Nephron (organoid): ENCODE measurements around the gene MTUS2.

Experiments
- H3K27ac Mint-ChIP-seq, 3 experiments: 2 replicates each; pipeline ENCODE4 v1.8.0; 2020; ENCODE audit warnings: mixed read lengths in 3 of 3, mild to moderate bottlenecking in 2 of 3, moderate library complexity in 1 of 3
- H3K27me3 Mint-ChIP-seq: 2 replicates; pipeline ENCODE4 v1.8.0; 2021; ENCODE audit warnings: low read depth, mild to moderate bottlenecking, moderate library complexity, mixed read lengths
- H3K36me3 Mint-ChIP-seq: 2 replicates; pipeline ENCODE4 v1.8.0; 2020; ENCODE audit warnings: low read depth, mixed read lengths
- H3K4me1 Mint-ChIP-seq: 2 replicates; pipeline ENCODE4 v1.8.0; 2020; ENCODE audit warnings: mixed read lengths
- H3K4me3 Mint-ChIP-seq, 3 experiments: 2 replicates each; pipeline ENCODE4 v1.8.0; 2020; ENCODE audit warnings: mild to moderate bottlenecking in 3 of 3, mixed read lengths in 3 of 3, moderate library complexity in 2 of 3
- H3K9me3 Mint-ChIP-seq: 2 replicates; pipeline ENCODE4 v1.8.0; 2020; ENCODE audit warnings: mixed read lengths
- CTCF ChIP-seq, 3 experiments: fragments of 200-600 bp; sonication (generic); IDR thresholded peaks; one replicate each; pipeline ENCODE4 v1.5.0; 2021; ENCODE audit warnings: antibody characterized with exemption in 3 of 3; ENCODE audit not compliant: unreplicated experiment in 3 of 3

Gene MTUS2

GRCh38 chr13:29103065-29103800 lies 283.1 kb downstream of the MTUS2 start:
- Mint-ChIP-seq H3K9me3 (no peaks in the 10 kb centered on the region), H3K27me3 (no peaks in the 10 kb centered on the region), H3K27ac (no peak overlapping the region), H3K36me3 (no peaks in the 10 kb centered on the region), H3K4me1 (no peaks in the 10 kb centered on the region), H3K4me3 (no peak overlapping the region)
- no peak for TF ChIP-seq CTCF (IDR thresholded peaks at IDR 0.05; ENCODE audit: unreplicated experiment in 3 of 3)

- Mint-ChIP-seq H3K4me3 (no peak overlapping the region), H3K36me3 (no peaks in the 10 kb centered on the region), H3K27ac (no peak overlapping the region), H3K4me1 (no peaks in the 10 kb centered on the region), H3K27me3 (no peaks in the 10 kb centered on the region), H3K9me3 (no peaks in the 10 kb centered on the region)
- TF ChIP-seq CTCF (IDR thresholded peaks at IDR 0.05; ENCODE audit: unreplicated experiment in 3 of 3) = no peak
Measured at GRCh38 chr13:29104461-29104860, 284.3 kb downstream of the MTUS2 start.

GRCh38 chr13:29105779-29106178 lies 285.6 kb downstream of the MTUS2 start:
- no peaks in the 10 kb centered on the region for H3K9me3 Mint-ChIP-seq
- no peak overlapping the region for H3K4me3 Mint-ChIP-seq
- no peaks in the 10 kb centered on the region for H3K27me3 Mint-ChIP-seq
- TF ChIP-seq CTCF (IDR thresholded peaks at IDR 0.05; ENCODE audit: unreplicated experiment in 3 of 3) = no peak
- H3K27ac Mint-ChIP-seq = no peak overlapping the region
- no peaks in the 10 kb centered on the region for H3K36me3 Mint-ChIP-seq
- no peaks in the 10 kb centered on the region for H3K4me1 Mint-ChIP-seq

- H3K4me1 Mint-ChIP-seq = no peaks in the 10 kb centered on the region
- no peaks in the 10 kb centered on the region for H3K27me3 Mint-ChIP-seq
- no peaks in the 10 kb centered on the region for H3K9me3 Mint-ChIP-seq
- TF ChIP-seq CTCF (IDR thresholded peaks at IDR 0.05; ENCODE audit: unreplicated experiment in 3 of 3) = no peak
- no peak overlapping the region for H3K4me3 Mint-ChIP-seq
- no peak overlapping the region for H3K27ac Mint-ChIP-seq
- H3K36me3 Mint-ChIP-seq = no peaks in the 10 kb centered on the region
Measured at GRCh38 chr13:29106651-29107050, 286.5 kb downstream of the MTUS2 start.

- TF ChIP-seq CTCF (IDR thresholded peaks at IDR 0.05; ENCODE audit: unreplicated experiment in 3 of 3) = no peak
- H3K27me3 Mint-ChIP-seq = no peaks in the 10 kb centered on the region
- H3K36me3 Mint-ChIP-seq = no peaks in the 10 kb centered on the region
- no peak overlapping the region for H3K4me3 Mint-ChIP-seq
- no peaks in the 10 kb centered on the region for H3K9me3 Mint-ChIP-seq
- no peaks in the 10 kb centered on the region for H3K4me1 Mint-ChIP-seq
- peak overlapping the region in 1 of 3 experiments; percentile 80 for H3K27ac Mint-ChIP-seq
Measured at GRCh38 chr13:29108068-29108786, 288.1 kb downstream of the MTUS2 start.
